Astrocyte of the spinal cord (primary cell): ENCODE measurements around the gene RXYLT1.
A peak's percentile ranks its signal among the peaks of the same experiment; 100 is the strongest.

Source experiments
- DNase-seq: peaks from one replicate; pipeline ENCODE4 v3.0.0; 2011; ENCODE audit warnings: low read depth, low spot score
- H3K4me3 ChIP-seq: 2 replicates; pipeline ENCODE4 v1.5.1; 2011; ENCODE audit warnings: low read depth, mild to moderate bottlenecking, low read length, moderate library complexity
- in situ Hi-C: cut with HindIII; loops from 2 replicates; pipeline ENCODE4 v1.10.0; 2017; ENCODE audit warnings: low sequenced_read_pairs
- TF ChIP-seq, protein P1 (sequence below): IDR thresholded peaks from 2 replicates; pipeline ENCODE4 v1.5.1; 2012; ENCODE audit warnings: low read depth, mild to moderate bottlenecking, low read length, inconsistent platforms

Gene RXYLT1

DNA sequence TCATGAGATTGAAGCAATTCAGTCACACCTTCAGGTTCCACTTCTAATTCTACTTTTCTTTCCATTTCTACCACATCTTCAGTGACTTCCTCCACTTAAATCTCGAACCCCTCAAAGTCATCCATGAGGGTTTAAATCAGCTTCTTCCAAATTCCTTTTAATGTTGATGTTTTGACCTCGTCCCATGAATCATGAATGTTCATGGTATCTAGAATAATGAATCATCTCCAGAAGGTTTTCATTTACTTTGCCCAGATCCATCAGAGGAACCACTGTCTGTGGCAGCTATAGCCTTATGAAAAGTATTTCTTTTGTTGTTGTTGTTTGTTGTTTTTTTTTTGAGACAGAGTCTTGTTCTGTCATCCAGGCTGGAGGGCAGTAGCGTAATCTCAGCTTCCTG is 7.6 kb downstream of the RXYLT1 start:
- TF ChIP-seq, protein P1, sequence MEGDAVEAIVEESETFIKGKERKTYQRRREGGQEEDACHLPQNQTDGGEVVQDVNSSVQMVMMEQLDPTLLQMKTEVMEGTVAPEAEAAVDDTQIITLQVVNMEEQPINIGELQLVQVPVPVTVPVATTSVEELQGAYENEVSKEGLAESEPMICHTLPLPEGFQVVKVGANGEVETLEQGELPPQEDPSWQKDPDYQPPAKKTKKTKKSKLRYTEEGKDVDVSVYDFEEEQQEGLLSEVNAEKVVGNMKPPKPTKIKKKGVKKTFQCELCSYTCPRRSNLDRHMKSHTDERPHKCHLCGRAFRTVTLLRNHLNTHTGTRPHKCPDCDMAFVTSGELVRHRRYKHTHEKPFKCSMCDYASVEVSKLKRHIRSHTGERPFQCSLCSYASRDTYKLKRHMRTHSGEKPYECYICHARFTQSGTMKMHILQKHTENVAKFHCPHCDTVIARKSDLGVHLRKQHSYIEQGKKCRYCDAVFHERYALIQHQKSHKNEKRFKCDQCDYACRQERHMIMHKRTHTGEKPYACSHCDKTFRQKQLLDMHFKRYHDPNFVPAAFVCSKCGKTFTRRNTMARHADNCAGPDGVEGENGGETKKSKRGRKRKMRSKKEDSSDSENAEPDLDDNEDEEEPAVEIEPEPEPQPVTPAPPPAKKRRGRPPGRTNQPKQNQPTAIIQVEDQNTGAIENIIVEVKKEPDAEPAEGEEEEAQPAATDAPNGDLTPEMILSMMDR: no peak

DNA sequence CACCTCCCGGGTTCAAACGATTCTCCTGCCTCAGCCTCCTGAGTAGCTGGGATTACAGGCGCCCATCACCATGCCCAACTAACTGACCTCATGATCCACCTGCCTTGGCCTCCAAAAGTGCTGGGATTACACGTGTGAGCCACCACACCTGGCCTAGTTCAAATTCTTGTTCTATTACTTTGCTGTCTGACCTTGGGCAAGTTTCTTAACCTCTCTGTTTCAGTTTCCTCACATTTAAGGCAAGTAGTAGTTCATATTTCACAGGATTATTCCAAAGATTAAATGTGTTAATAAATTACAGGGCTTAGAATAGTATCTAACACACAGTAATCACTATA is 10.9 kb downstream of the RXYLT1 start:
- H3K4me3 ChIP-seq: no peak overlapping the region
- TF ChIP-seq, protein P1: no peak
- in situ Hi-C loops: no loop called here
- no peak for DNase-seq

More for the DNA sequence above, 7.6 kb downstream of the RXYLT1 start:
- no peak overlapping the region for H3K4me3 ChIP-seq
- no peak for DNase-seq
- in situ Hi-C loops: no loop called here

DNA sequence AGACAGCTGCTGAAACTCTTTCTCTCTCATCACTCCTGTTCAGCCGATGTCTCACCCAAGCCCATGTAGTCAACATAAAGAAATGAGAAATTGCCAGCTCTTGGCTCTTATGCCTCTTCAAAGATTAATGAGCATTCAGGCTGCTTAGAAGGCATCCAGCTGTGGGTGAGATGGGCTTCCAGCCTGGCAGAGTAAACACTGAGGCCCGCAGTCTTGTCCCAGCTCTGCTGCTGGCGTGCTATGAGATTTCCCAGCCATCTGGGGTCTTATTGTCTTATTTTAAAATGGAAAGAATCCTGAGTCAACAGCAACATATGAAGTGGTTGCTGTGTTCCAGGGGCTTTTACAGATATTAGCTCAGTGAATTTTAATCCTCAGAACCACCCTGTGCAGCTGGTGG is 12.6 kb downstream of the RXYLT1 start:
- H3K4me3 ChIP-seq: no peak overlapping the region
- TF ChIP-seq, protein P1: no peak
- in situ Hi-C loops: no loop called here
- DNase-seq: no peak

DNA sequence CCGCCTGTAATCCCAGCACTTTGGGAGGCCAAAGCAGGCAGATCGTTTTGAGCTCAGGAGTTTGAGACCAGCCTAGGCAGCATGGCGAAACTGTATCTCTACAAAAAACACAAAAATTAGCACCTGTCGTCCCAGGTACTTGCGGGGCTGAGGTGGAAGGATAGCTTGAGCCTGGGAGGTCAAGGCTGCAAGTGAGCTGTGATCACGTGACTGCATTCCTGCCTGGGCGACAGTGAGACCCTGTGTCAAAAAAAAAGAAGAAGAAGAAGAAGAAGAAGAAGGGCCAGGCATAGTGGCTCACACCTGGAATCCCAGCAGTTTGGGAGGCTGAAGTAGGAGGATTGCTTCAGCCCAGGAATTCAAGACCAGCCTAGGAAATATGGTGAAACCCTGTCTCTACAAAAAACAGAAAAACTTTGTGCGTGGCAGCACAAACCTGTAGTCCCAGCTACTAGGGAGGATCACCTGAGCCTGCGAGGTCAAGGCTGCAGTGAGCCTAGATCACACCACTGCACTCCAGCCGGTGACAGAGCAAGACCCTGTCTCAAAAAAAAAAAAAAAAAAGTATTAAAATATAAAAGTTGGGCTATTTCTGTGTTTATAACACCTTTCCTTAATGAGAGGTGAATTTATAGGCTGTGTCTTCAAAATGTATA is 15.5 kb downstream of the RXYLT1 start:
- H3K4me3 ChIP-seq: no peak overlapping the region
- TF ChIP-seq, protein P1: no peak
- in situ Hi-C loops: no loop called here
- no peak for DNase-seq

DNA sequence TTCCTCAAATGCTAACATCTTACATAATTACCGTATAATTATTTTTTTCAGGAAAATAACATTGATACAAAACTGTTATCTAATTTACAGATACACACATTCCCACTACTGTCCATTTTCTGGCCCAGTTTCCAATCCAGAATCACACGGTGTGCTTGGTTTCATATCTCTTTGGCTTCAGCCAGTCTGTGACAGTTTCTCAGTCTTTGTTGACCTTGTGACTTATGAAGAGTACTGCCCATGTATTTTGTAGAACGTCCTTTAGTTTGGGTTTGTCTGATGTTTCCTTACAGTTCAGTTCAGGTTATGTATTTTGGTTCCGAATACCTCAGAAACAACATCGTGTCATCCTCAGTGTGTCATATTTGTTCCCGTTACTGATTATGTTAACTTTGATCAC is 16.2 kb downstream of the RXYLT1 start:
- TF ChIP-seq, protein P1: no peak
- in situ Hi-C loops: no loop called here
- H3K4me3 ChIP-seq: no peak overlapping the region
- no peak for DNase-seq

DNA sequence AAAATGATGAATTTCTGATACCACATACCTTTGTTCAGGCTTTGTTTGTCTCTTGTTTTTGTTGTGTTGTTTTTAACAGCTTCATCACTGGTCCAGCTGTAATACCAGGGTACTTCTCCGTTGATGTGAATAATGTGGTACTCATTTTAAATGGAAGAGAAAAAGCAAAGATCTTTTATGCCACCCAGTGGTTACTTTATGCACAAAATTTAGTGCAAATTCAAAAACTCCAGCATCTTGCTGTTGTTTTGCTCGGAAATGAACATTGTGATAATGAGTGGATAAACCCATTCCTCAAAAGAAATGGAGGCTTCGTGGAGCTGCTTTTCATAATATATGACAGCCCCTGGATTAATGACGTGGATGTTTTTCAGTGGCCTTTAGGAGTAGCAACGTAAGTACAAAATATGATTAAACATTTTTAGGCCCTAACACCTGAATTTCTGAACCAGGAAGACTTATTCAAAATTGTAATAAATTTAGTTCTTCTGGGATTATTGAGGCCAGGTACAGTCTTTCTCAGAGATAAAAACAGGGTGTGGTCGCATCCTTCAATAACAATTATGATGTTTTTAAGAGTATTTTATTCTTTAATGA is 22.4 kb downstream of the RXYLT1 start:
- in situ Hi-C loops: no loop called here
- DNase-seq: peak; percentile 37
- TF ChIP-seq, protein P1: peak; percentile 48
- no peak overlapping the region for H3K4me3 ChIP-seq
